Keratinocyte (primary cell): ENCODE results near the gene FREM2. TPM values are rescaled to one million over a fixed set of nuclear protein-coding genes. Genes with fewer than 3 reads are reported as not detected.

Experiments
- DNase-seq: peaks from one replicate; pipeline ENCODE4 v3.0.0-alpha.2; 2011; ENCODE audit warnings: low read depth, missing footprints, low spot score
- FAIRE-seq: peaks from 2 replicates; lab custom pipeline; 2011; peaks lifted over from hg19 to GRCh38; lab: Jason Lieb, UNC
- H2AFZ ChIP-seq: 2 replicates; pipeline ENCODE4 v1.6.0; 2012; ENCODE audit warnings: low read length, control low read depth, inconsistent platforms; ENCODE audit not compliant: control insufficient read depth
- H3K27ac ChIP-seq: 2 replicates; pipeline ENCODE4 v1.5.1; 2011; ENCODE audit warnings: low read length; ENCODE audit not compliant: control insufficient read depth, insufficient read depth
- H3K27me3 ChIP-seq: 3 replicates; pipeline ENCODE4 v1.6.0; 2011; ENCODE audit warnings: low read length; ENCODE audit not compliant: control insufficient read depth, insufficient read depth; ENCODE audit errors: extremely low read depth
- H3K36me3 ChIP-seq, 2 experiments: 2 replicates in 1 of 2; 3 replicates in 1 of 2; pipeline ENCODE4 v1.5.1; 2011; ENCODE audit warnings: low read length in 2 of 2, mild to moderate bottlenecking in 1 of 2; ENCODE audit not compliant: control insufficient read depth in 2 of 2, insufficient read depth in 2 of 2; ENCODE audit errors: extremely low read depth in 1 of 2
- H3K4me1 ChIP-seq: 3 replicates; pipeline ENCODE4 v1.5.1; 2011; ENCODE audit warnings: low read length; ENCODE audit not compliant: control insufficient read depth, insufficient read depth; ENCODE audit errors: extremely low read depth
- H3K4me2 ChIP-seq: 3 replicates; pipeline ENCODE4 v1.6.0; 2011; ENCODE audit warnings: low read depth, low read length; ENCODE audit not compliant: control insufficient read depth, insufficient read depth; ENCODE audit errors: extremely low read depth
- H3K4me3 ChIP-seq, 3 experiments: fragments of 200-600 bp in 1 of 3; sonication (generic) in 1 of 3; 2 replicates in 2 of 3; 3 replicates in 1 of 3; pipeline ENCODE4 v1.5.1; 2011 to 2016; ENCODE audit warnings: low read length in 3 of 3, mild to moderate bottlenecking in 3 of 3, control low read depth in 2 of 3, inconsistent platforms in 1 of 3, low read depth in 1 of 3, mixed read lengths in 1 of 3, mixed run types in 1 of 3, moderate library complexity in 1 of 3; ENCODE audit not compliant: control insufficient read depth in 2 of 3, insufficient read depth in 2 of 3; ENCODE audit errors: extremely low read depth in 1 of 3
- H3K79me2 ChIP-seq: 2 replicates; pipeline ENCODE4 v1.6.0; 2012; ENCODE audit warnings: low read length; ENCODE audit not compliant: control insufficient read depth, insufficient read depth
- H3K9ac ChIP-seq: 3 replicates; pipeline ENCODE4 v1.6.0; 2011; ENCODE audit warnings: low read length; ENCODE audit not compliant: control insufficient read depth, insufficient read depth; ENCODE audit errors: extremely low read depth
- H3K9me1 ChIP-seq: 3 replicates; pipeline ENCODE4 v1.6.0; 2011; ENCODE audit warnings: low read length; ENCODE audit not compliant: control insufficient read depth, insufficient read depth; ENCODE audit errors: extremely low read depth
- H3K9me3 ChIP-seq: 2 replicates; pipeline ENCODE4 v1.5.1; 2012; ENCODE audit warnings: low read depth, low read length; ENCODE audit not compliant: control insufficient read depth
- H4K20me1 ChIP-seq: 3 replicates; pipeline ENCODE4 v1.6.0; 2011; ENCODE audit warnings: low read length; ENCODE audit not compliant: control insufficient read depth, insufficient read depth; ENCODE audit errors: extremely low read depth
- CTCF ChIP-seq, 3 experiments: IDR thresholded peaks in 1 of 3; conservative IDR thresholded peaks in 1 of 3; optimal IDR thresholded peaks in 1 of 3; 2 replicates in 2 of 3; 3 replicates in 1 of 3; pipeline versions ENCODE3 to v1.5.1; 2011; ENCODE audit warnings: low read length in 3 of 3, mild to moderate bottlenecking in 3 of 3, moderate library complexity in 2 of 3, control low read depth in 1 of 3, inconsistent platforms in 1 of 3; ENCODE audit not compliant: insufficient read depth in 2 of 3; ENCODE audit errors: extremely low read depth in 1 of 3
- EZH2 ChIP-seq: IDR thresholded peaks from one replicate; pipeline ENCODE4 v1.6.1; 2012; ENCODE audit warnings: inconsistent platforms, mild to moderate bottlenecking, low read length, moderate library complexity
- dilution Hi-C: fragments of 300-500 bp; cut with MboI; formaldehyde crosslinking; loops from one replicate; pipeline ENCODE4 v1.7.0; 2020; ENCODE audit warnings: low sequenced_read_pairs; ENCODE audit not compliant: extremely low pct_ligation_motif_present
- polyA plus RNA-seq, 5 experiments: library from polyadenylated mRNA; depleted of rRNA in 3 of 5; stranded (reverse) in 3 of 5; stranded (forward) in 1 of 5; unstranded in 1 of 5; fragments of >200 nt; gene quantifications; 1 replicate in 1 of 5; 2 replicates in 3 of 5; 3 replicates in 1 of 5; pipeline versions ENCODE4 v1.2.1 to v1.2.3, GENCODE V29; 2011 to 2012; ENCODE audit warnings: missing spikeins in 2 of 5, low read depth in 1 of 5, low replicate concordance in 1 of 5

Gene FREM2
- polyA plus RNA-seq, 1 donor (not counting 4 experiments of a cell fraction or from before 2014, with no cell fraction given): 0.01 TPM

DNA sequence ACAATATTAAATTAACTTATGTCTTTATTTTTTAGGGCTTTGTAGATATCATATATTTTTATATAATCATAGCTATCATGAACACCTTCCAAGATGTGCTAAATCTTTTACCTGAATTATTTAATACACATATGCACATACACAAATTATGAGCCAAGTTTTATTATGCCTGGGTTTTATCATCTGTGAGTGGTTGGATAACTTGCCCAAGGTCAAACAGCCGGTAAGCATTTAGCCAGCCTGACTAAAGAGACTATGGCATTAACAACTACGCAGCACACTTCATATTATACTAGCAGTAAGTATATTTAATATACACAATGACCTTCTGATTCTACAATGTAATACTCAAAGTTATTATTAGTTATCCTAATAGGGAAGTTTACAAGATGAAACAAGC, 132.7 kb downstream of the FREM2 start:
- Histone ChIP-seq H3K27ac (no peak overlapping the region), H3K4me1 (peaks cover 29% of the 10 kb centered on the region), H3K4me3 (no peak overlapping the region), H3K27me3 (no peaks in the 10 kb centered on the region), H3K9ac (no peak overlapping the region), H4K20me1 (no peaks in the 10 kb centered on the region), H3K9me3 (no peaks in the 10 kb centered on the region), H3K36me3 (no peaks in the 10 kb centered on the region), H3K9me1 (no peaks in the 10 kb centered on the region), H2AFZ (no peak overlapping the region), H3K4me2 (no peak overlapping the region), H3K79me2 (no peaks in the 10 kb centered on the region)
- FAIRE-seq: no peak
- TF ChIP-seq EZH2 (no peak), CTCF (optimal IDR thresholded peaks at IDR 0.05 in 1 of 3, IDR thresholded peaks at IDR 0.05 in 1 of 3, conservative IDR thresholded peaks at IDR 0.05 in 1 of 3; ENCODE audit: extremely low read depth in 1 of 3, insufficient read depth in 2 of 3, low read length in 3 of 3) (no peak)
- no peak for DNase-seq
- dilution Hi-C loops: no loop called here

DNA sequence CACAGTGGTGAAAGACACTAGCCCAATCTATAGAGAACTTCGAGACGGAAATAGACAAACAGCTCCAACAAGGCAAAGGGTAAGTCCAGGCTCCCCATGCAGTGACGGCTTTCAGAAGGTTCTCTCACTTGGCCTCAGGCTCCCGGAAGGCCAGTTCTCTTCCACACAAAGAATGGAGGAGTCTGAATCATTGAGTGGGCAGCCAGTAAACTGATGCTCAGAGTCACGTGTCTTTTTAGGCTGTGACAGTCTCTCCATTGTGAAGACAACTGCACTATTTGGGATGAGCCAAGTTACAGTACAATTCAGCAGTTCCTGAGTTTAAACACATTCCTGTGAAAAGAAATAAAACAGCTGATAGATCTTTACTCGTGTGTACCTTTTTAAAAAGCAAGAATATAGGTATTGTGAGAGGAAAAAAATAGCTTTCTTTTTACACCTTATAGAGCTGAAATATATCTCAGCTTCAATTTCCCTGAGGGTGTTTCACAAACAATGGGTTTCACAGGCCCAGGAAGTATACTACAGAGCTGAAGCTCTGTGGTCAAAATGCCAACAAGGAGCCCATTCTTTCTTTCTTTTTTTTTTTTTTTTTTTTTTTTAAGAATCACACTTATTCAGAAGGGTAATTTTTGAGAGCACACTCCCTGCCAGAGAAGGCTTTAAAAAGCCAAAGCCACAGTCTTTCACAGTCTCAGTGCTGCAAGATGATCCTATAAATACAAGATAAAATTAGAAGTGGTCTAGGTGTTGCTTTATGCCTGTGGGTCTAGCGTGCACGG, 135.1 kb downstream of the FREM2 start:
- TF ChIP-seq EZH2 (no peak), CTCF (optimal IDR thresholded peaks at IDR 0.05 in 1 of 3, IDR thresholded peaks at IDR 0.05 in 1 of 3, conservative IDR thresholded peaks at IDR 0.05 in 1 of 3; ENCODE audit: extremely low read depth in 1 of 3, insufficient read depth in 2 of 3, low read length in 3 of 3) (no peak)
- no peaks in the 10 kb centered on the region for H3K27me3 ChIP-seq
- no peak overlapping the region for H3K4me3 ChIP-seq
- FAIRE-seq (peak; percentile 90), DNase-seq (no peak)
- no peaks in the 10 kb centered on the region for H4K20me1 ChIP-seq
- peak overlapping the region; percentile 81 for H2AFZ ChIP-seq
- peak overlapping the region; percentile 38 for H3K9ac ChIP-seq
- H3K9me1 ChIP-seq: no peaks in the 10 kb centered on the region
- dilution Hi-C loops: no loop called here
- H3K27ac ChIP-seq: peak overlapping the region; percentile 59
- no peaks in the 10 kb centered on the region for H3K79me2 ChIP-seq
- peak overlapping the region; percentile 20 for H3K4me2 ChIP-seq
- H3K4me1 ChIP-seq: peaks cover 20% of the 10 kb centered on the region
- H3K36me3 ChIP-seq: no peaks in the 10 kb centered on the region
- H3K9me3 ChIP-seq: no peaks in the 10 kb centered on the region
